GM19099 (cell line): ENCODE measurements around the gene VCAN.

Experiments used
- POLR2A ChIP-seq: IDR thresholded peaks from 3 replicates; pipeline ENCODE4 v1.6.1; 2011; ENCODE audit warnings: low read depth; ENCODE audit not compliant: insufficient read length; ENCODE audit errors: extremely low read depth

Gene VCAN

DNA sequence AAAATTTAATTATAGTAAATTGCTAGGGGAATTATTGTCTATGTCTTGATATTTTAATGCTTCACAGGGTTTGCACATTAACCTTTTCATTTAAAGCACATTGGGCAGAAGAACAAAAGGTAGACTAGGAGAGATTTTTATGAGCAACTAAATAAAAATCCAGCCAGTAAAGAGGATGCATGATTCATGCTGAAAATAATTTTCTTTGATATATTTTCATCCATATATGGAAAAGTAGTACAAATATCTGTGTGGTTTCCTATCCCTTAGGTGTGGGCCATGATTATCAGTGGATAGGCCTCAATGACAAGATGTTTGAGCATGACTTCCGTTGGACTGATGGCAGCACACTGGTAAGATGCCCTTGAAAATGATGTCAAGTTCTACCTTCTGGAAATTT, 83.1 kb downstream of the VCAN start:
- no peak for TF ChIP-seq POLR2A

DNA sequence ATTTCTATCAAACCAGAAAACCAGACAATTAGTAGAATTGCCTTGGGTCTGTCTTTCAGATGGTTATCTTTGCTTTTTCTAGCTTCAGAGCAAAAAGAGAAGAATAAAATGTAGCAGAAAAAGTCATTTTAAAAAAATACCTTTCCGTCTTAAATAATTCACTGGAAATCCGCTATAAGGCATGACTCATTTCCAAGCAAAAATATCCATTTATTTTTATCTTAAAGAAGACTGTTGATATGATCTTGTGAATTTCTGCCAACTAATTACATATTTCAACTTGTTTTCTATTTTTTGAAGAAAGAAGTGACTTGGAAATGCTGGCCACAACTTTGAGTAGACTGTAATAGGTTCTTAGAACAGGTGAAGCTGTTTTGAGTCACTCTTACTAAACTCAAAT, 83.7 kb downstream of the VCAN start:
- TF ChIP-seq POLR2A, result no peak

DNA sequence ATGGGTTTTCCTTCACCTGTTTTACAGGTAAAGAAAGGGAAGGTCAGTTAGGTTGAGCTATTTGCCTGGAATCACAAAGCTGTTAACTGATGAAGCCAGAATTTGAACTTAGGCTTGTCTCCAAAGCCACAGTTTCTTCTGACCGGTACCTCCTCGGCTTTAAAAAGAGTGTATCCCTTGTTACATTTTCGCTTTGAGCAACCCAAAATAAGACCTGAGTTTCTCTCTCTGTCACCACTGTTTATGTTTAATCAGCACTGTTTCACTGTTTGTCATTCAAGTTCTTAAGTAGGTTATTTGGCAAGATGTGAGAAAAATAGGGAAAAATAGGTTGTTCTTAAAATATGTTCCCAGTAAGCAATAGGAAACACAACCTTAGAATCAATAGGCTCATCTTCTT, 84.6 kb downstream of the VCAN start:
- TF ChIP-seq POLR2A, result no peak

DNA sequence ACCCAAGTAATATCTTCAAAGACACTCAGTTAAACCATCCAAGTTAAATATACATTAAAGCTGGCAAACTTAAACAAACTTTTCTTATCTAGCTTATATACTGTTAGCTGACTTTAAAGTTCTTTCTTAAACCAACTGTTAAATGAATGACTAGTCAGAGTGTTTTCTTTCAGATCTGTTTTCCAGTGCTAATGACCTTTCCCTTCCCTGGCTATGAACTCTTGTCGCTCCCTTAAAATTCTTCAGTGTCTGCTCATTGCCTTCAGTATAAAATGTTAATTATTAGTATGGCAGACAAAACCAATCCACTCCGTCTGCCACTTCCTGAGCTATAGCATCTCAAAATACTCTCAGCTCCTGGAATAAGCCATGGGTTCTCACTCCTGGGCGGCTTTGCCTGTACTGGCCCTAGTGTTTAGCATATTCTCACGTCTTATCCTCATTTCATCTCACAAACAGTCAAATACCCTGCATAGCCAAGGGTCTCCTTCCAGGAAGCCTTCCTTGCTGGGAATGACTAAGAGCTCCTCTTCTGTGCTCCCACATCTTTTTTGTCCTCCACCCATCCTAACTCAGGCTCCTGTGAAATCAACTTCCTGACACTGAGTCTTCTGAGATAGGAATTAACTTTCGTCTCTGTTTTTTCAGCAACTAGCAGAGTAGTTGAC, 87.7 kb downstream of the VCAN start:
- no peak for TF ChIP-seq POLR2A

DNA sequence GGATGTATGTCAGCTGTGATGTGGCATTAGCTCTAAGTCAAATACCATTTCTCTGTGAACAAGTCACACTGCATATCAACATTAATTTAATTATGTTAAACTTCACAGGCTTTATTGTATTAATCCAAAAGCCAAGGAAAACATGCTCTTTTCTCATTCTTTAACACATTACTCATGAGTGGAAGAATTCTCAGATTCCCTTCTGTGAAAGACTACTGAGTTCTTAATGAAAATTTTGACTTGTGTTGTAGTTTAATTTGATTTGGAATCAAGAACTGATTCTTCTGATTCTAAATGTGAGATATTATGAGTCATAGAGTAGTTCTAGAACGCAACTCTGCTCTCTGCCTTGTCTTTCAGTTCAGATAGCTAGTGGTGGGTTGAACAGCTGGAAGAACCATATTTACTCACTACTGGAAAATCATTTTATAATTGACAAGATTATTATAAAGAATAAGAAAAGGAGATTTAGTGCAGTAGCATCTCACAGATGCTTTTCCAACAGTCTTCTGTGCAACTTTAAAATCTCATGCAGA, 90.6 kb downstream of the VCAN start:
- TF ChIP-seq POLR2A, result no peak

DNA sequence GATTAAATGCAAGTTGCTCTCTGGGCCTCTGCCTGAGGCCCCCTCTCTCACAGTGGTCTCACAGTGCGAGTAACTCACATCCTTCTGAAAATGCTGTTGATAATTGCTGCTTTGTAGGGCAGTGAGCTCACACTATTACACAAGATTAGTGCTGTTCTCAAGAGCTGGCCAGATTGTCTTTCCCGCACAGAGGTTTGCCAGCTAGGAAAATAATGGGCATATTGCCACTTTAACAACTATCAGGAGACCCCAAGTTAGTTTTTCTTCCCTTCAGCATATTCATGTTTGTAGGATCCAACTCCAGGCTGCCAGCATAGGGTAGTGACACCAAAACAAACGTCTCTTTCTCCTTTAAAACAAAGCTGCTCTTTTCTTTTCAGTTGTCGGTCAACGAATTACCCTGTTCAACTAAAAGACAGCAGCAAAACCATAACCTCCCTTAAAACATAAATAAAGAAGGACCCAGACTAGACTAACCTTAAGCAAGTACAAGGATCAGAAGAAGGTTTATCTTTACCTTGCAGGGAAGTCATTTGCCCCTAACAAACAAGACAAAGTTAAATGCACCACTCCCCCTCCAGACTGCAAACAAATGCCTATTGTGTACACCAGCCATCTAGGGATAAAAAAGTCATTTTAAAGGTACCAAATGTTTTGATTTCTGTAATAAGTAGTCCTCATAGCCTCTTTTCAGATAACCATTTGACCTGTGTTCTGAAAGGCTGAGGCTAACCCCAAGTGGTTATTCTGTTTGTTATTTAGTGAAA, 91.4 kb downstream of the VCAN start:
- no peak for TF ChIP-seq POLR2A

DNA sequence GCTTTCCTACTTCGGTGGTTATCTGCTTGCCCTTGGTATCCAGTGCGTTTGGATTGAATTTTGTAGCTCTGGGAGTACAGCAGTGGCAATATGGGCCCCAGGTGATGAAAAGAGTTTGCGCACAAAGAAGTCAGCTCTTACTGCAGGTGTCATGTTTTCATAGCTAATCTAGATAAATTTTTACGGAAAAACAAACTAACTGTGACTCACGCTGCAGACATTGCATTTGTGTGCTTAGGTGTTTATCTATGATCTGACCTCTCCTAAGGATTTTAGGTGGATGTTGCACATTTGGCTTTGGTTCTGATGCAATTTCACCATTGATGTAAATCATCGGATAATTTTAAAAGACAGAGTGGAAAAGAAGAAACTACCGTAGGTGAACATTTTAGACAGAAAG, 92.1 kb downstream of the VCAN start:
- no peak for TF ChIP-seq POLR2A

DNA sequence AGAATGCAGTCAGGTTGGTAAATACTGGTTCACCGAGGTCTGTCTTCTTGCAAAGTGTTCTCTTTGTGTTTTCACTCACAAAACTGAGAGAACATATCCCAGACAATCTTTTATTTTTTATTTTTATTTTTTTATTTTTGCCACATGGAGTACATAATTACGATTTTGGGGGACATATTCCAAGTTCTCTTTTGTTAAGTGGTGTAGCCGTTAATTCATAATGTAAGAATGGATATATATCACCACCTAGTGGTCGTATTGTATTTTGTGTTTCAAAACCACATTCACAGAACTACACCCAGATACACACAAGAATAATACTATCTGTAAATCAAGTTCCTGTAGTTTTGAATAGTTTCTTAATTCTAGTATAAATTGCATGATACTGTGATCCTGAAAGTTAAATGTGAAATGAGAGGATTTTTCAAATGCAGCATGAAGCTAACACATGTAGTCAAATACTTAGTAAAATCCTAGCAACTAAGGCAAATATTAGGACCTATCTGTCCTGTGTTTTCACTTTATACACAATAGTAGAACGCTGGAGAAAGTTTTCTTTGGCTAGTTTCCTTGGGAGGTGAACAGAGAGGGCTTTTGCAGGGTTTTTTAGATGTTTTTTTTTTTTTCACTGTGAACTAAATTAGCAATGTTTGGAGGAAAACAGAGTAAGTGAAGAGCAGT, 92.7 kb downstream of the VCAN start:
- TF ChIP-seq POLR2A, result no peak

DNA sequence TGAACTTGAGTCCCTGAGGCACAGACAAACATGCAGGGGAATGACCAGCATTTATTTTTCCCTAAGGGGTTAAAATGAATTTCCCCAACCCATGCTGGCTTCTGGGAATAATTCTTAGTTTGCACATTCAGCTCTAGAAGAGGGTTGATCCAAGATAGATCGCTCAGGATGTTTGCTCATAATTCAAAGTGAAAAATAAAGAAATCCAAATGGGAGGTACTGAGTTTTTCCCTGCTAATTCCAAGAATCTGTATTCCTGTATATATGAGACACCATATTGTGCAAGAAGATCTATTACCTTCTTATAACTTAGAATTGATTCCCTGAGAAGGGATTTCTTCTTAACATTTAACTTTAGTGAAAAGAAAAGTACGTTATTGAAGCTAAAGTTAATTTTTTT, 96.2 kb downstream of the VCAN start:
- no peak for TF ChIP-seq POLR2A

DNA sequence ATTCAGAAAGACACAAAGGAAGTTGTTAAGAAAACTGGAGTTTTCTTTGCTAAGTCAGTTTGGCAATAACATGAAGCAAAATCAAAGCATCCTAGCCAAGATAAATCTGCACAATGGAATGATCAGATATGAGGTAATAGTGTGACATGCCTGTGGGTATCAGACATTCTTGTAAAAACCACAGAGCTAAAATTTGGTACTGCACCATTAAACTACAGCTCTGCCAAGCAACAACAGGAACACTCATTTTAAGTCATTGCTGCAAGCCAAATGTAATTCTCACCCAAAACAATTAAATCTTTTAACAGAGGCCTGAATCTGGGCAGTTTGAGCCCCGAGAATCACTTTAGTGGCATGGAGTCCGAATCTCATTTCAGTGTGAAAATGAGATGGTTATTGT, 96.6 kb downstream of the VCAN start:
- TF ChIP-seq POLR2A, result no peak

DNA sequence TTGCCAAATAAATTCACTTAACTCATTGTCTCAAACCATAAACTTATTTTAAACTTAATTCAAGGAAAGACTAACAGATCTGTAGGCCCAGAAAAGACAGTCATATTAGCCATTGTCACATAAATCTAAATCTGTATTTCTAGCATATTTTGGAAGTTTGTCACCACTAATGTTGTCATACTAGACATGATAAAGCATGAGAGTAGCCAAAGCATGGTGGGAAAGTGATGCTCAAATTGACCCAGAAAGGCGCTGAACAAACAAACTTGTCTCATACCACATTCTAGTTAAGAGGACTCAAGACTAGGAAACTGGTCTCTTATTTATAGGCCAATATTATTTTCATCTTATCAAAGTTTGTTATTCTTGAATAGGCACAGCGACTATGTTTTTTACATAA, 99.4 kb downstream of the VCAN start:
- no peak for TF ChIP-seq POLR2A

DNA sequence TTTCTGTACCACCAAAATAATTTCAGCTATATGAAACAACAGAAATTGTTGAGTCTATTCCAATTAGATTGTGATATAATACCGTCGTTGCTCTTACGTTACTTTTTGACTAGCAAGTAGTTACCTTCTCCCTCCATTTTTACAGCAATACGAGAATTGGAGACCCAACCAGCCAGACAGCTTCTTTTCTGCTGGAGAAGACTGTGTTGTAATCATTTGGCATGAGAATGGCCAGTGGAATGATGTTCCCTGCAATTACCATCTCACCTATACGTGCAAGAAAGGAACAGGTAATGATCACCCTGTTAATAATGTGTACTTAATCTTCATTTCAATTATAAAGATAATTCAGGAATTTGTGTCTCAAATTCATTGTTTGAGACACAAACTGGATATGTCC, 100.7 kb downstream of the VCAN start:
- TF ChIP-seq POLR2A, result no peak

DNA sequence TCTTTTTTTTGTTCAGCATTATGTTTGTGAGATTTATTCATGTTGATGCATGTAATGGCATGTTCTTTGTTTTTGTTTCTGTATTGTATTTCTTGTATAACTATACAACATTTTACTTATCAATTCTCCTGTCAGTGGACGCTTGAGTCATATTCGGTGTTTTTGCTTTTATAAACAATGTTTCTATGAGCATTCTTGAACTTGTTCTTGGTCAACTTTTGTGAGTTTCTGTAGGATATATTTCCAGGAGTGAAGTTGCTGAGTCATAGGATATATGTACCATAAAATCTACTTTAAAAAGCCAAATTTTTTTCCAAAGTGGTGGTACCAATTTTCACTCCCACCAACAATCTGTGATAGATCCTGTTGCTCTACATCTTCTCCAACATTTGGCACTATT, 104.8 kb downstream of the VCAN start:
- no peak for TF ChIP-seq POLR2A

DNA sequence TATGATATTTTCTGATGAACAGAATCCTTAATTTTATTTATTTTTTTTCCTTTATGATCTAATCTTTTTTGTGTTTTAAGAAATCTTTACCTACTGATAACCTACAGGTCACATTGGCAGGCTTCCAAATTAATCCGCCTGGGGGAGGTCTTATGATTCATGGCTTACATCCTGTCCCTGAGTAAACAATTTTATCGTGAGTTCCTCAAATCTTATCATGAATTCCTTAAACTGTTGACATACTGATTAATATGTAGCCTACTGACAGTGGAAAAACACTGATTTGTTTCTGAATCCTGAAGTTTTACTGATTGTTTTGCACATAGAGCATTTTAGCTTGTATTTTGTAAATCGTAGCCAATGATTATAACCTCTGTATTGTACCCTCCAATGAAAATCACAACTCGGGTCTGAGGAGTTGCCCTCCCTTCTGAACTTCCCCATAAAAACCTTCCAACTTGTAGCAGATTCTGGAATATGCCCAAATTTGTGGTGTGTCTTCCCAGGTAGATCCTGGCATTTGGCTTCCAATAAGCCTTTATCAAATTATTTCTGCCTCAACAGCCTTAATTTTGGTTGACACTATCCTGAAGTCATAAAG, 105.6 kb downstream of the VCAN start:
- TF ChIP-seq POLR2A, result no peak

DNA sequence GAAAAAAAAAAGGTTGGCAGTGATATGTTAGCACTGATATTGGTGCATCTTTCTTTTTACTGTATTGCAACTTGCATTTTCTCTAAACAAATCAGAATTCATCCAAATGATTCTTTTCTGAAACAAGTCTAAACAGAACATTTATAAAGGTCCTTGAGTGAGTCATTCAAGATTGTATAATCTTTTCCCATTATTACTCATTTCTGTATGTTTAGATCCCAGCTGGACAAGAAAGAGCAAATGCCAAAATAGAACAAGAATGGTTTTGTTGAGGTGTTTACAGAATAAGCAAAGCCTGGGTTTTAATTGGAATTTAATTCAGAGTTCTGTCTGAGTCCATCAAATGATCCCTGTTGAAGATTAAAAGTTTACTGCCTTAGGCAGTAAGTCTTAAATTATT, 112.3 kb downstream of the VCAN start:
- TF ChIP-seq POLR2A, result no peak
